OCI-LY7 (cell line): ENCODE results near the gene TCP11L2.

ENCODE experiments used
- CTCF ChIP-seq: fragments of 200-600 bp; sonication (generic); conservative IDR thresholded peaks from 2 replicates; pipeline ENCODE4 v1.5.1; 2014; ENCODE audit warnings: mild to moderate bottlenecking, antibody characterized with exemption, low read length, moderate library complexity, mixed read lengths
- EZH2phosphoT487 ChIP-seq: fragments of 200-600 bp; sonication (generic); IDR thresholded peaks from 2 replicates; pipeline ENCODE4 v1.6.1; 2018; ENCODE audit warnings: low read depth, borderline replicate concordance, mild to moderate bottlenecking, mixed run types, antibody characterized with exemption, low read length, moderate library complexity, mixed read lengths

- TF ChIP-seq CTCF, result no peak
- no peak for TF ChIP-seq EZH2phosphoT487
Observed at GRCh38 chr12:106300761-106301160, 1.8 kb upstream of the TCP11L2 start.
